Measurements from ENCODE around the gene KRTAP5-2.

- TF ChIP-seq CTCF (conservative IDR thresholded peaks at IDR 0.05; ENCODE audit: low read length) (no peak), EZH2phosphoT487 (IDR thresholded peaks at IDR 0.05; ENCODE audit: borderline replicate concordance) (no peak)
Observed at GRCh38 chr11:1631066-1631568, 33.0 kb upstream of the KRTAP5-2 start.

Data from Loucy (cell line).